Subcutaneous adipose tissue (tissue), 4 donors: ENCODE measurements around the gene ISLR. TPM values are rescaled to one million over a fixed set of nuclear protein-coding genes. Genes with fewer than 3 reads are reported as not detected.

ENCODE experiments used
- total RNA-seq, 4 donors: library from RNA; depleted of rRNA; stranded (reverse); fragments of >200 nt; gene quantifications; one replicate each; pipeline ENCODE4 v1.1.0, GENCODE V29; 2016
- TF ChIP-seq, protein P1 (sequence below): fragments of 450-650 bp; IDR thresholded peaks from one replicate; pipeline ENCODE4 v1.5.1; 2016; ENCODE audit warnings: low read depth, mild to moderate bottlenecking, control low read depth, antibody characterized with exemption, moderate library complexity

The ISLR gene
- total RNA-seq, 4 donors from 2014 or later, result 52.0 to 89.6 (median 63.8) TPM

DNA sequence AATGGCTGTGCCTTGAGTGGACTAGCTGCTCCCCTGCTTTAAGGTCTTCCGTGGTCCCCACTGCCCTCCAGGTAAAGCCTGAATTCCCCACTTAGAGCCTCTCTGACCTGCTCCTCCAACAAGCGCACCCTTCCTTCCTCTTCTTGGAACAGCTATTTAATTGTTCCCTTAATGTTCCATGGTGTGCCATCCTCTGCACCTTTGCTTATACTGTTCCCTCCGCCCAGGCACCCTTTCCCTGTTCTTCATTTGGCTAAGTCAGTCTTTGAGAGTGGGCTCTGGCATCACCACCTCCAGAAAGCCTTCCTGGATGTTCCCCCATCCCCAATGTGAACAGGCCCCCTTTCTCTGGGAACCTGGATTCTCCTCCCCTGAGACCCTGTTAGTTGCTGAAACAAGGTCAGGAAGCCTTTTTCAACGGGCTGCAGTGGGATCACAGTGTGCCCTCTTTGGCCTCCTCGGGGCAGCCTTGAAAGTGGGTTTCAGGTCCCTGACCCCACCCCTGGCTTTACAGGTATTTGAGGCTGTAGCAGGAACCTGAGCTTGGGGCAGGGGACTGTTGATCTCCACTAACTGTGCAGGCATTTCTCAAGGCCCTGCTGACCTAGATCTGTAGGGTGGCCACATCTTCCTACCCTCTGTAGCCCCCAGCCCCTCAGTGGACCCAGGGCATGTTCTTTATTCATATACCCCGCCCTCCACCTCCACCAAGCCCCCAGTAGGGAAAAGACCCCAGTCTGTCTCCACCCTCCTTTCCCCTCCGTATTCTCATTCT lies 5.0 kb downstream of the ISLR start:
- TF ChIP-seq, protein P1, sequence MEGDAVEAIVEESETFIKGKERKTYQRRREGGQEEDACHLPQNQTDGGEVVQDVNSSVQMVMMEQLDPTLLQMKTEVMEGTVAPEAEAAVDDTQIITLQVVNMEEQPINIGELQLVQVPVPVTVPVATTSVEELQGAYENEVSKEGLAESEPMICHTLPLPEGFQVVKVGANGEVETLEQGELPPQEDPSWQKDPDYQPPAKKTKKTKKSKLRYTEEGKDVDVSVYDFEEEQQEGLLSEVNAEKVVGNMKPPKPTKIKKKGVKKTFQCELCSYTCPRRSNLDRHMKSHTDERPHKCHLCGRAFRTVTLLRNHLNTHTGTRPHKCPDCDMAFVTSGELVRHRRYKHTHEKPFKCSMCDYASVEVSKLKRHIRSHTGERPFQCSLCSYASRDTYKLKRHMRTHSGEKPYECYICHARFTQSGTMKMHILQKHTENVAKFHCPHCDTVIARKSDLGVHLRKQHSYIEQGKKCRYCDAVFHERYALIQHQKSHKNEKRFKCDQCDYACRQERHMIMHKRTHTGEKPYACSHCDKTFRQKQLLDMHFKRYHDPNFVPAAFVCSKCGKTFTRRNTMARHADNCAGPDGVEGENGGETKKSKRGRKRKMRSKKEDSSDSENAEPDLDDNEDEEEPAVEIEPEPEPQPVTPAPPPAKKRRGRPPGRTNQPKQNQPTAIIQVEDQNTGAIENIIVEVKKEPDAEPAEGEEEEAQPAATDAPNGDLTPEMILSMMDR, result no peak

DNA sequence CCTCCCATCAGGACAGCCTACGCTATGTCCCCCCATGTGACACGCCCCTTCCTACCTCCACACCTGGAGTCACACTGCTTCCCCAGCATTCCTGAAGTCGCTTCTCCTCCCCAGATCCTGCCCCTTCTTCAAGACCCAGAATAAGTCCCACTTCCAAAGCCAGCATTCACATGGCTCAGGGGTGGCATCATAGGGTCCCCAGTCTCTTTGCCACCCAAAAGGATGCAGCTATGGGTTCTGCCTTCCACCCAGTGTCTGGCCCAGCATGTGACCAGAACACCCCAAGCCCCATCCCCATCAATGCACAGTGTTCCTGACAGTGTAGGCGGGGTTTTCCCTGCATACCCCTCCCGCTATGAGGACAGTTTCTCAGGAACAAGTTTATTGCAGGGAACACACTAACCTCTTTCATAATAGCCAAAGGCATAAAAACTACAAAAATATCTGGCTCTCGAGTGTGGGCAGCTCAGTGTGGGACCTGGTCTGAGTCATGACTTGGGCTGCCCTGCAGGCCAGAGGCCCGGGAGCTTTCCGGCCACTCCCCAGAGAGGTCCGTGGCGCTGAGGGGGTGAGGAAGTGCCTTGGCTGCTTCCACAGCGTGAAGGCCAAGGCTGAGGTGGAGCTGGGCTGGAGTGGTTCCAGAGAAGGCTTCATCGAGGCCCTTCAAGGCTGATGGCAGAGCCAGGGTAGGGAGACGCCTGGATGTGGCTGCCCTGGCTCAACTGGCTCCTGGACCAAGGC lies 5.8 kb downstream of the ISLR start:
- TF ChIP-seq, protein P1, result no peak

DNA sequence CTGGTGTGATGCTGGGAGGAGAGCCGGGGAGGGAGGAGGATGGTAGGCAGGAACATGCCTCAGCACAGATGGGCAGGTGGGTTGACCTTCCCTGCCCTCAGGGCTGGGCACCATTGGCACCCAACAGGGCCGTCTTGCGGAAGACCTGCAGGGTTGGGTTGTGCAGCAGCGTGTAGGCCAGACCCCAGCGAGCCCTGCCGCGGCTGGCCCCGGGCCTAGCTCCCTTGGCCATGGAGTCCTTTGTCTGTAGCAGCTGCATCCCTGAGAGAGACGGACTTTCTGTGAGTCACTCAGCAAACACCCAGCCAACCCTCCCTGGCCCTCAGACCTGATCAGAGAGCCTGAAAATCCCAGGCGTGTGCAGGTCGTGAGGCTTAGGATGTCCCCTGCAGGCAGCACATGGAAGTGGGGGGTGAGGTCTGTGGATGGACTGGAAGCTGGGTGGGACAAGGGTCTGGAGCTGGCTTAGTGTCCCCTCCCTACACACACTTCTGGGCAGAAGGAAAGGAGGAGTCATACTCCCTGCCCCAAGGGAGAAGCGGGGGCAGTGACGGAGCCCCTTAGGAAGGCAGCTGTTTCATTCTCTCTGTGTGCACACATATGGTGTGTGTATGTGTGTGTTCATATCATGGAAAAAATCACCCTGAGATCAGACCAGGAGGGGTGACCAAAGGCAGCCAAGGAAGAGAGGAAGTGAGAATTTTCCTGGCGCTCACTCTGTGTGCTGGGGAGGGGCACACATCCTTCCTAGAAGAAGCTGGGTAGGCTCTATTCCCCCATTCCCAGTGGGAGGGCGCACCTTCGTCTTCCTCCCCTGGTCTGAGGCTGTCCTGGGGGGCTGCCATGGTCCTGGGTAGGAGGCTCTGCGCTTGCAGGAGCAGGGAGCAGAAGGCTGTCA lies 6.7 kb downstream of the ISLR start:
- TF ChIP-seq, protein P1, result no peak

GRCh38 chr15:74180881-74181602 lies 7.5 kb downstream of the ISLR start:
- TF ChIP-seq, protein P1, result no peak

GRCh38 chr15:74182131-74182530 lies 8.6 kb downstream of the ISLR start:
- TF ChIP-seq, protein P1, result no peak

GRCh38 chr15:74184582-74185091 lies 11.1 kb downstream of the ISLR start:
- TF ChIP-seq, protein P1, result no peak
